Sciatic nerve (tissue), 2 donors: ENCODE measurements around the gene WHRN. TPM values are rescaled to one million over a fixed set of nuclear protein-coding genes. Genes with fewer than 3 reads are reported as not detected.

Source experiments
- ATAC-seq: fragments of 200-7000 bp; cut with Tn5 transposase; one replicate; pipeline ENCODE4 v1.9.1; 2020; ENCODE audit warnings: mild to moderate bottlenecking, moderate library complexity
- DNase-seq: peaks from one replicate; pipeline ENCODE4 v3.0.0-alpha.2; 2020; ENCODE audit warnings: low spot score
- intact Hi-C: fragments of 100-400 bp; cut with DNase I; formaldehyde crosslinking; loops from one replicate; pipeline ENCODE4 v1.14.2; 2022
- total RNA-seq: library from RNA; stranded (reverse); fragmentation: NEBNext Ultra II Directional; extraction: Animal tissue kit (Norgen Biotek cat#: 25700); gene quantifications from one replicate; pipeline ENCODE4 v1.2.1, GENCODE V29; 2021
- donor health status: DM: no; HTN: no; CAD: no.
- donor health status: DM: no; HTN: no; CAD: no.

Gene WHRN
- total RNA-seq, 1 donor from 2014 or later, result 5.3 TPM

DNA sequence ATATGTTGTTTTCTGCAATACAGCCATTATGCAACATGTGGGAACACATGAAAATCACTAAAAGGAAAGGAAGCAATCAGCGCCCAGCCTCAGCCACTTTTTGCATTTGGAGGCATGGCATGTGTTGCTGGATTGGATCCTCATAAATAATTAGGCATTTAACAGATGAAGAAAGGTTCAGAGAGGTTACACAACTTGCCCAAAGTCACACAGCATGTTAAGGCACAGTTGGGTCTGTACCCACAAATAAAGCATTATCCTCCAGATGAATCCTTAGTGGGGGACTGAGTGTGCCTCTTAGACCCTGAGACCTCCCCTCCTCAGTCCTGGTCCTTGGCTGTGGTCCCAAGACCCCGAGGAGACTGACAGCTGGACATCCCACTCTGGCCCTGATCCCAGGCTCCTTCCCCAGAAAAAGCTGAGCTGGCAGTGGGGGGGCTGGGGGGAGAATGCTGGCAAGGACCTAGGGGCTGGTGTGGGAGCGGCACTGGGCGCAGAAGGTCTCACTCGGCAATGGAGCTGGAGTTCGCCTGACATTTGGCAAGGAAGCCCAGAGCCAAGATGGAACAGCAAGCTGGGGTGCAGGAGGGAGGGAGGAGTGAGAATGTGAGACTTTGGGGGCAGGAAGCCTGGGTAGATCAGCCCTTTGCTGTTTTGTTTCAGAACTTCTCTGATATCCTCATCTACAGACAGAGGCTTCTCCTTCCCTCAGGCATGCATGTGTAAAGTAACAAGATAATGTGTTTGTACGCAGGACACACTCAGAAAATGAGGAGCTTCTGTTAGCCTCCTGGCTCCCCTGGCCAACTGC is 110.5 kb downstream of the WHRN start:
- no peak for DNase-seq
- no peak for ATAC-seq
- intact Hi-C loops, result no loop called here

DNA sequence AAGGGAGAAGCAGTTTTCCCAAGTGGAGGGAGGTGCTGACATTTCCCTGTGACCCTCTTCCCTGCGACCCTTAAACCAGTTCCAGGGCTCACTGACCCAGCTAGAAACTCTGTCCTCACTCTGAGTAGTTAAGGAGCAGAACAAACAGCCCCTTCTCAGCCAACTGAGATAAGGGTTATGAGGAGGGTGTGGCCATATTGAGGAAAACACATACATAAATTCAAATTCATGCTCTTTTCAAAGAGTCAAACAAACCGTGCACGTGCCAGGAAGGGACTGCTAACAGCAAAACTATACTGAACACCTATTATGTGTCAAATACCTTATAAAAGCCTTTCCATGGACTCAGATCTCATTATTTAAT is 112.5 kb downstream of the WHRN start:
- ATAC-seq (no peak), DNase-seq (no peak)
- intact Hi-C loops, result no loop called here

DNA sequence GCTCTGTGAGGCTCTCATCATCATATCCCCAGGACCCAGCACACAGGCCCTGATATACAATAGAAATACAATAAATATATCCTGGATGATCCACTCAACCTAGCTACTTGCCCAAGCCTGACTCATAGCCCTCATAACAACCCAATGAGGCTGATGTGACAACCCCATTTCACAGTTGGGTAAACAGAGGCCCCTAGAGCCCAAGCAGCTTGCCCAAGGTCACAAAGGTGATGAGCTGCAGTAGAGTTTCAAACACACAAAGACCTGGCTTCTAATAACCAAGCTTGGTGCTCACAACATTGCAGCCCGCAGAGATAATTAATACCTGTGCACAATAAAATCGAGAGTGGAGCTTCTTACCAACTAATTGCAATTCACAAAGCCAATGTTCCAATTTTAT is 114.3 kb downstream of the WHRN start:
- DNase-seq (no peak), ATAC-seq (no peak)
- intact Hi-C loops, result no loop called here

DNA sequence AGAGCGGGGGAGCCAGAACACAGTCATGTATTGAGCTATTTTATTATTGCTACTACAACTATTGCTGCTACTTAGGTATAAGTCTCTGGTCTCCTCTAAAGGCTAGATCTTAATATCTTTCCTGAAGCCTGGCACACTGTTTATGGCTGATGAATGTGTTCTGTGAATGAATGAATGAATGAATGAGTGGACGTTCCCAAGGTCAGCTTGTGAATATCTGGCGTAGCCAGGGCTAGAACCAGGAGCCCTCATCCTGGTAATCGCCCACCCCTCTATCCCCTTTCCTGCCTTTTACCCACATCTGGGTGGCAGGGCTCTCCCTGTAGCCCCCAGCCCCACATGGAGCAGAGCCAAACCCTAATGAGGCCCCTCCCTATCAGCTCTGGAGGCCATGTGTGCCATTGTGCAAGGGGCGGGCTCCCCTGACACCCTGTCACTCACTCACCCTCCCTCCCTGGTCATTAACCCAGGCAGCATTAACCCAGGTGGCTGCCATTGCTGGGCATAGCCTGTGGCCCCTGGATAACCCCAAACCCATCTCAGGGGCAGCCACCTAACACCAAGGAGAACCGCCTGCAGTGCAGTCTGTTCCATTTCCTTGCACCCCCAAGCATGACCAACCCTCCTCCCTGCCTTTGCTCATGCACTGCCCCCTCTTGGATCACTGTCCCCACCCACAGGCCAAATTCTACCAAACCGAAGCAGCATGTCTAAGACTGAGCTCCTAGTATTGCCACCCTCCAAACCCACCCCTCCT is 115.5 kb downstream of the WHRN start:
- intact Hi-C loops, result no loop called here
- no peak for ATAC-seq
- no peak for DNase-seq

DNA sequence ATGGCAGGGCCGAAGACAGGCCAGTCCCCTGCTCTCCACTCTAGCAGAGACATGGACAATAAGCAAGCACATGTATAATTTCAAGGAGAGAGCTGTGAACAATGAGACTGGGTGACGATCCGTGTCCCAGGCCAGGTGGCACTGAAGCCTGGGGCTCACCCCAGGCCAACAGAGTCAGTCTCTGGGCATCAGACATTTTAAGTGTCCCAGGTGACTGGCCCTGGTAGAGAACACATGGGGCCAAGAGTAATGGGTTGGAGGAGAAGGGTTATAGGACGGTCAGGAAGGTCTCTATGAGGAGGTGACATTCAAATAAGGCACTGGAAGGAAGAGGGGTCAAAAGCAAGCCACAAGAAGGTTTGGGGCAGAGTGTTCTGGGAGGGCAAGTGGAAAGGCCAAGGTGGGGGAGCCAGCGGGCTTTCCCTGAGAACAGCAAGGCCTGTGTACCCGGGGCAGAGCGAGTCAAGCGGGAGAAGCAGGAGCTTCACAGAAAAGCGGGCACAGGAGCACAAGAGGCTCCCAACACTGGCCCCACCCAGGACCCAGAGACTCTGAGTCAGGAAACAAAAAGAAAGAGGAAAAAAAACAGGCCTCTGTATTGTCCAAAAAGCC is 116.4 kb downstream of the WHRN start:
- ATAC-seq (no peak), DNase-seq (no peak)
- intact Hi-C loops, result no loop called here

DNA sequence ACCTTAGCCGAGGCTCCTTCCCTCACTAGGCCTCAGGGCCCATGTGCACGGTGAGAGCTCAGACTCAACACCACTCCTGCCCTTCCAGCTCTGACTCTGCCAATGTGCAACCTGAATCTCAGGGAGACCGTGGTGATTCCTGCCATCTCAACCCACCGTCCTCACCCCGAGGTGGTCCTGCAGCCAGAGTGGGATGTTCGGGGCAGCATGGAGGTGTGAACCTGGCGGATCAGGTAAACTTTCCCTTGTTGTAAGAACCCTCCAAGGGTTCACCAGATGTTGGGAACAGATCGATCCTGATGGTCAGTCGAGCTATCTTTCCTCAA is 117.0 kb downstream of the WHRN start:
- DNase-seq, result no peak
- intact Hi-C loops, result no loop called here

GRCh38 chr9:114387680-114388356 is 117.5 kb downstream of the WHRN start, which contains the start of gene AKNA:
Gene AKNA (minus strand): TSS chr9:114387982. CDS start chr9:114381333, 6,649 bp downstream.
- intact Hi-C loops, result no loop called here
- peak; percentile 78 for ATAC-seq
- DNase-seq, result peak; percentile 84

More for the DNA sequence above, 117.0 kb downstream of the WHRN start:
- ATAC-seq, result no peak

- ATAC-seq (peak; percentile 53), DNase-seq (no peak)
- intact Hi-C loops, result no loop called here
Observed at GRCh38 chr9:114386886-114387679, 118.2 kb downstream of the WHRN start.

- intact Hi-C loops, result no loop called here
- ATAC-seq, result no peak
- DNase-seq, result no peak
Observed at GRCh38 chr9:114386361-114386885, 118.8 kb downstream of the WHRN start.

GRCh38 chr9:114385397-114386181 is 119.7 kb downstream of the WHRN start:
- intact Hi-C loops, result no loop called here
- ATAC-seq, result peak; percentile 56
- DNase-seq, result no peak

GRCh38 chr9:114384836-114385396 is 120.4 kb downstream of the WHRN start:
- no peak for ATAC-seq
- intact Hi-C loops, result no loop called here
- no peak for DNase-seq

- intact Hi-C loops, result no loop called here
- ATAC-seq (no peak), DNase-seq (no peak)
Observed at GRCh38 chr9:114384341-114384740, 120.9 kb downstream of the WHRN start.

- DNase-seq, result no peak
- intact Hi-C loops, result no loop called here
- peak; percentile 36 for ATAC-seq
Observed at GRCh38 chr9:114383521-114384231, 121.6 kb downstream of the WHRN start.

DNA sequence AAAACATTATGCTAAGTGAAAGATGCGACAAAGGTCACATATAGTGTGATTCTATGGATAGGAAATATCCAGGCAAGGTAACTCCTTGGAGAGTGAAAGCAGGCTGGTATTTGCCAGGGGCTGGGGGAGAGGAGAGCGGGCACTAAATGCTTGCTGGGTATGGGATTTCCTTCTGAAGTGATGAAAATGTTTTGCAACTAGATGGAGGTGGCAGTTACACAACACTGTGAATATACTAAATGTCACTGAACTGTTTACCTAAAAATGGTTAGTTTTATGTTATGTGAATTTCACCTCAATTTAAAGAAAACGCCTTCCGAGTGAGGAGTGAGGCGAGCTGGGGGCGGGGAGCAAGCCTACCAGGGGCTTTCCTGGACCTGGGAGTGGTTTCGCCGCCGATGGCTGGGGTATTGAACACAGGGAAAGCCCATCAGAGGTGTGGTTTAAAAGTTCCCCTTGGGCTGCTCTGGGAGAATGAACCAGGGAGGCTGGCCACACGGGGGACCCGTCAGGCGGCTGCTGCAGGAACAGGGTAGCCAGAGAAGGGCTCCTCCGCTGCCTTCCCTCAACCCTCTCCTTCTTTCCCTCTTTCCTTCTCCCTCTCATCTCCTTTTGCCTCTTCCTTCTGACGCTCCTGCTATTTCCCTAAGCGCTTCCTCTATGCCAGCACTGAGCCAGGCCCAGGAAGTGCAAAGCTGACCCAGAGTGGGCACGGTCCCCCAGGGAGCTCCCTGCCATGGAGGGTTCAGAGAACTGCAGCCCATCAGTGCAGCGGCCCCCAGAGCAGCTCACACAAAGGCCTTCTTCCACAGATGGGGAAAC is 122.4 kb downstream of the WHRN start:
- intact Hi-C loops, result no loop called here
- peak; percentile 2 for ATAC-seq
- DNase-seq, result no peak

DNA sequence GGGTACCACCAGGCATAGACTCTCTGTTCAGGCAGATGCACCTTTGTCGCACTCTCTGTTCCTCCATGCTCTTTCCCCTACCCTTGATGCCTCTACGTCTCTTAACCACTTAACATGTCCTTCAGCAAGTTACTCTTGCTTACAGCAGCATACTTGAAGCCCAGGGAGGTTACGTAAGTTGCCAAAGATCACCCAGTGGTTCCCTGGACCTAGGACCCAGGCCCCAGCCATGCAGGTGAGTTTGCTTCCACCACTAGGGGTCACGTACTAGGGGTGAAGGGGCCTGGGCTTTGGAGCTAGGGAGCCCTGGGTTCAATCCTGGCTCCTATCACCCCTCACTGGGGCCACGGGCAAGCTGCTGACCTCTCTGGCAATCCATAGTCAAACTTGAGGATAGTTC is 126.4 kb downstream of the WHRN start:
- no peak for DNase-seq
- no peak for ATAC-seq
- intact Hi-C loops, result no loop called here

DNA sequence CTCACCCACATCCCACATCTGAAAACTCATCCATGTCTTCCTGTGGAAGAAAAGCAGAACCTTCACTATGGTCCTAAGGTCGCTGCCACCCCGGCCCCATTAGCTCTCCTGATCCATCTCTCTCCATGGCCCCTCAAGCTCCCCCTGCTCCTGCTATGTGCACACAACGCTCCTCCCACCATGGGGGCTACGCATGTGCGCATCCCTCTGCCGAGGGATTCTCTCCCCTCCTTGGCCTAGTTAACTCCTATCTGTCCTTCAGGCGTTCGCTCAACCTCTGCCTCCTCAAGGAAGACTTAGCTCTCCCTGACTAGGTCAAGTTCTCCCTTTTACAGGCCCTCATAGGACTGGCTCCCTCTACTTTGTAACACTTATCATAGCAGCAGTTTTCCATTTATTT is 127.3 kb downstream of the WHRN start:
- ATAC-seq, result no peak
- no peak for DNase-seq
- intact Hi-C loops, result no loop called here
